HG02970 (cell line): ENCODE data around the gene ORC3.
"Not testable (repeated sequence)": the region's sequence is repeated elsewhere in the genome, so short reads cannot be mapped to it uniquely, and the experiment has no call there.

Experiments
- ATAC-seq: cut with Tn5 transposase; IDR thresholded peaks from one replicate; pipeline ENCODE4 v1.9.1; 2021; ENCODE audit warnings: mild to moderate bottlenecking, moderate library complexity, moderate number of reproducible peaks; ENCODE audit not compliant: unreplicated experiment, low FRiP score

ORC3 gene

DNA sequence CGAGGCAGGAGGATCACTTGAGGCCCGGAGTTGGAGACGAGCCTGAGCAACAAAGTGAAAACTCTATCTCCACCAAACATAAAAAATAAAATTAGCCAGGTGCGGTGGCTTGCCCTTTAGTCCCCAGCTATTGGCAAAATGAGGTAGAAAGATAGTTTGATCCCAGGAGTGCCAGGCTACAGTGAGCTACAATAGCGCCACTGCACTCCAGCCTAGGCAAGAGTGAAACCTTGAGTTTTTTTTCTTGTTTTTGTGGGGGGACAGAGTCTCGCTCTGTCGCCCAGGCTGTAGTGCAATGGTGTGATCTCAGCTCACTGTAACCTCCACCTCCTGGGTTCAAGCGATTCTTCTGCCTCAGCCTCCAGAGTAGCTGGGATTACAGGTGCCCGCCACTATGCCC lies 98.0 kb downstream of the ORC3 start:
- ATAC-seq = not testable (repeated sequence)

DNA sequence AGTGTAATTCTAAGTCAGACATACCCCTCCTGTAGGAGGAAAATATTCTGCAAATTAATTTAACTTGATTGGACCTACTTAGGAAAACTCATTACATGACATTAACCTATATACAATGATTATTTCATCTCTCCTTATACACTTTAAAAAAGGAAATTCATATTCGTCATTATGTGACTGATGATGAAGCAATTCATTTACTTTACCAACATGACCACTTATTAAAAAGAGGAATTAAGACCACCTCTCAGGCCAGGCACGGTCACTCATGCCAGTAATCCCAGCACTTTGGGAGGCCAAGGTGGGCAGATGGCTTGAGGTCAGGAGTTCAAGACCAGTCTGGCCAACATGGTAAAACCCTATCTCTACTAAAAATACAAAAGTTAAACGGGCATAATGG lies 100.5 kb downstream of the ORC3 start:
- ATAC-seq = no peak

DNA sequence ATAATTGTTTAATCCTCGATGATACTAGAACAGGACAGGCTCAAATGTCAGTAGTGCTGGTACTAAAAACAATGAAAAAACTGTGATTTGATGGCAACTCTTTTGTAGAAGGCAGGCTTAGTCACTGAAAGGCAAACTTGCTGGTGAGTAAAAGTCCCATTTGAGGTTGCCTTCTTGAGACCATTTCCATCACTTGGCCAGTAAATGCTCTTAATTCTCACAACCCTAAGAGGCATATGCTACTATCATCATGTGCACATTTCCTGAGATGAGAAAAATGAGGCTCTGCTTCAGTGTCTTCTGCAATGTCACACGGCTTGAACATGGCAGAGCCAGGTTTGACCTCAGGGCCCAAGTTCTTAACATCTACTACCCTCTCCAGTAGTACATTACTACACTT lies 102.2 kb downstream of the ORC3 start:
- no peak for ATAC-seq

DNA sequence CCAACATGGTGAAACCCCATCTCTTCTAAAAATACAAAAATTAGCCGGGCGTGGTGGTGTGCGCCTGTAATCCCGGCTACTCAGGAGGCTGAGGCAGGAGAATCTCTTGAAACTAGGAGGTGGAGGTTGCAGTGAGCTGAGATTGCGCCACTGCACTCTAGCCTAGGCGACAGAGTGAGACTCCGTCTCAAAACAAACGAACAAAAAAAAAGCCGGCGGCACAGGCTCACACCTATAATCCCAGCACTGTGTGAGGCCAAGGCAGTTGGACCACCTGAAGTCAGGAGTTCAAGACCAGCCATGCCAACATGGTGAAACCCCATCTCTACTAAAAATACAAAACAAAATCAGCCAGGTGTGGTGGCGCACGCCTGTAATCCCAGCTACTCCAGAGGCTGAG lies 106.9 kb downstream of the ORC3 start:
- ATAC-seq = not testable (repeated sequence)

- no peak for ATAC-seq
These were observed 107.9 kb downstream of the ORC3 start for GRCh38 chr6:87697581-87698546.

DNA sequence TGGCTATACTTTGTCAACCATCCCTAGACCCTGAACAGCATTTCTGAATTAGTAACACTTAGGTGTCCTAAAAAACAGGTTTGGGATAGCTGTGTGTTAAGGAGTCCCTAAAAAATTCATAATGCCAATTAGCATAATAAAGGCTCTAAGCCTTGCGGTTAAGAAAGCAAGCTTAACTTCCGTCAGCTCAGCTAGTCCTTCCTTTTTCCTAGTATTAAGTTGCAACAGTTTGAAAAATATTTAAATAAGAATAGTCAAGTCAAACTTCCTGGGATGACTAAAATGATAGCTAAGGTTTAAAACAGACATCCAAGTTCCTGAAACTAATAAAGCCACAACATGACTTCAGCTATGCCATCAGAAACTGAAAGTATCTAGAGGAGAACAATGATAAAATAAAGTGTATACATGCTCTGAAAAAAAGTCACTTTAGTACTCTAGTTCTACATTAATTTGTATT lies 108.6 kb downstream of the ORC3 start:
- no peak for ATAC-seq

GRCh38 chr6:87699576-87699975 lies 109.6 kb downstream of the ORC3 start:
- no peak for ATAC-seq

DNA sequence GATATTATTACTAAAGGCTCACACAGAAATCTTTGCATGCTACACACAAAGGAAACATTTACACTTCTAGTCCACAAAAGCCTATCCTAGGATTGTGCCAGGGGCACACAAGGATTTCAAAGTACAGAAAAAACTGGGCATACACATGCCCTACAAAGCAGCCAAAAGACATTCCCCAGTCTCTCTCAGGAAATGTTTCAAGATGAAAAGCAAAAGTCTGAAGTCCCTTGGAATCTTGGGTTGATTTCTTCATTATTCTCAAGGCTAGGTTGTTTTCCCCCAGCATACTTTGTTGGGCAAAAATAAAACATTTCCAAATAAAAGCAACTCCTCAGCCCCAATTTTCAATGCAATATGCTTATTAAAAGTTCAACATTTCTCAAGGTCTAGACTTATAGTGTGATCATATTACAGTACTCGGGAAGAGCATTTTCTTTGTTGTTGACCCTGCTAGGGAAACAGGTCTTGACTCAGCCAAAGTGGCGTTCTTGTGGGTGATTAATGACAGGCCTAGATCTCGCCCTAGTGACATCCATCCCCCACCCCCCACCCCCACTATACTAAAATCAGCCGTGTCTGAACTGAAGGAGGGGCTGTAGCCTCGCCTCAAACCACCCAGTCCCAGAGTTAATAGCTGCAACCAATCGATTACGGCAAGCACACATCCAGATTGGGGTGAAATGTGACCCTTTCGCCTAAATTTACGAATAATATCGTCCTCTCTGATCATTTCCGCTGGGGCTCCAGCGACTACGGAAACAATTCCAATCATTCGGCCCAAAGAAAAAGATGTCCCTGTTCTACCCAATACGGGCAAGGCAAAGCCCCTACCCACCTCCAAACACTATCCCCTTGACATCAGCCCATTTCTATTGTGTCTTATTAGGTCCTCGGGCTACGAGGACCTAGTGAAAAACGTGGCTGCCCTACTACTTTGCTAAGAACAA lies 110.7 kb downstream of the ORC3 start:
- no peak for ATAC-seq

DNA sequence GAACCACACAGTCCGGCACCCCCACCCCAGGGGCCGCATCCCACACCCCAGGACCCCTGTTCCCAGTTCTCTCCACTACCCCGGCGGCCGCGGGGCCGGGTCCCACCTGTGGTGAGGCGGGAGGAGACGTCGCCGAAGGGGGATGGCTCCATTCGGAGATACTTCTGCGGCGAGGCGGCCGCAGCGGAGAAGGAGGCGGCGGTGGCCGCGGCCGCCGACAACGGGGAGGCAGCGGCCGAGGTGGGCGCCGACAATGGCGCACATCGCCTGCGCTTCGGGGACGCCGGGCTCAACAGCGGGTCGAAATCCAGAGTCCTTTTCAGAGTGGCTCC lies 111.4 kb downstream of the ORC3 start:
- ATAC-seq = peak; percentile 4

- peak; percentile 69 for ATAC-seq
These were observed 112.0 kb downstream of the ORC3 start, which contains the start of gene AKIRIN2 for GRCh38 chr6:87701676-87702588. Gene AKIRIN2, minus strand, starts transcription at chr6:87702233. Its CDS starts 549 bp downstream, at chr6:87701684.

DNA sequence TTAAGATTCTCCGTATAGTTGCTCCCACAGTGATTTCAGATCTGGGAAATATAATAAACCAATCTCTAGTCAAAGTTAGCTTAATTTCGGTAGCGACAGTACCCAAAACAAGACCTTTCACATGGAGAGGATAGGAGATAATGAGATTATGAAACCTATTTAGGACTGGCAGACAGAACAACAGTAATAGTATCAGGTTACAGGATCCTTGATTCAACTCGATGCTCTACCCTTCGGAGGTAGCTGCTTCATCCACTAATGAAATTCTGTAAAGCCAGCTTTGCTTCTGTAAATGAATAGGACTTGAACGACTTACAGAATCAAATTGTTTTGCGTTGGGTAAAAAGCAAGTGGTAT lies 112.6 kb downstream of the ORC3 start:
- ATAC-seq = no peak

- ATAC-seq = not testable (repeated sequence)
These were observed 113.1 kb downstream of the ORC3 start for GRCh38 chr6:87703039-87703438.

DNA sequence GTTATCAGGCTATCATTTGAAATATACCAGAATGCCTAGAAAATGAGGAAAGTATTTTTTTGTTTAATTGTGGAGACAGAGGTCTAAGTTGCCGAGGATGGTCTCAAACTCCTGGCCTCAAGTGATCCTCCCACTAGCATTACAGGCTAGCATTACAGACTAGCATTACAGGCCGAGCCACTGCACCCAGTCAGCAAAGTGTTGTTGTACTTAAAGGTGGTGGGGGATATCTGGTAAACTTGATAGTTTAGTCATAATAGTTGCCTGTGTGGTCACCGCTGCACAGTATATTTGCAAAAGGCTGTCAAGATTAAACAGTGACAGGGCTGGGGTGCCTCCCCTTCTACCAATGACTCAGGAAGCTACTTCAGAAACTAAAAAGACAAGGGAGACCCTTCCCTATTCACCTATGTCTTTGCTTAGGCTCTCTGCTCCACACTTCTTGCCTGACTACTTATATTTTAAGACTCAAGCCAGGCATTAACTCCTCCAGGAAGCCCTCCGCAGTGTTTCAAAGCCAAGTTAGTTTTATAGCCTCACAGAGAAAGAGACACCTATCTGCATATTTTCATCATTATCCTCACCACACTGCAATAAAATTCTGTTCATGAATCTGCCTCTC lies 115.2 kb downstream of the ORC3 start:
- ATAC-seq = peak; percentile 31

GRCh38 chr6:87706187-87706966 lies 116.4 kb downstream of the ORC3 start:
- ATAC-seq = no peak

DNA sequence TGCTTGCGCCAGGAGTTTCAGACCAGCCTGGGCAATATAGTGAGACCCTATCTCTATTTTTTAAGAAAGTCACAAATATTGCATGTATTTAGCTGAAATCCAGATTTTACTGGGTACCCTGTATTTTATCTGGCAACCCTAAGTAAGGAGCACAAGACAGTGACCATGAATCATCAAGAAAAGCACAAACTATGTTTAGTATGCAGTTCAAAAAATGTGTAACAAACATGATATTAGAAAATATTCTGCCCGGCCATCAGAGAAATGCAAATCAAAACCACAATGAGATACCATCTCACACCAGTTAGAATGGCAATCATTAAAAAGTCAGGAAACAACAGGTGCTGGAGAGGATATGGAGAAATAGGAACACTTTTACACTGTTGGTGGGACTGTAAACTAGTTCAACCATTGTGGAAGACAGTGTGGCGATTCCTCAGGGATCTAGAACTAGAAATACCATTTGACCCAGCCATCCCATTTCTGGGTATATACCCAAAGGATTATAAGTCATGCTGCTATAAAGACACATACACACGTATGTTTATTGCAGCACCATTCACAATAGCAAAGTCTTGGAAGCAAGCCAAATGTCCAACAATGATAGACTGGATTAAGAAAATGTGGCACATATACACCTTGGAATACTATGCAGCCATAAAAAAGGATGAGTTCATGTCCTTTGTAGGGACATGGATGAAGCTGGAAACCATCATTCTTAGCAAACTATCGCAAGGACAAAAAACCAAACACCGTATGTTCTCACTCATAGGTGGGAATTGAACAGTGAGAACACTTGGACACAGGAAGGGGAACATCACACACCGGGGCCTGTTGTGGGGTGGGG lies 118.9 kb downstream of the ORC3 start:
- not testable (repeated sequence) for ATAC-seq

DNA sequence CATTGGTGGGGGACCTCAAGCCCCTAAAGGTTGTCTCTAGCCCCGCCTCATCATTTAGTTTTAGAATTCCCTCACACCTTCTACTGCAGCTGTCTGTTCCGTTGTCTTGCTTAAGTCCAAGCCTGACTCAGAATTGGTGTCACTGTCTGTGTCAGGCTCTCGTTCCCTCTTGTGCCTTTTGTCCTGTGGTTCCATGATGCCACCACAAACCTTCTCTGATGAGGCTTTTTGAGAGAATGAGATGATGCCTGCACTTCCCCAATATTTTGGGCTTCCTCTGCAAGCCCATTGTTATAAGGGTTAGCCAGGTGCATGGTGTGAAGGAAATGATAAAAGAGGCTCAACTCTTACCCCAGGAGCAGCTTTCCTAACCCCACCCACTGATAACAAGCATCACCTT lies 120.2 kb downstream of the ORC3 start:
- no peak for ATAC-seq

GRCh38 chr6:87712713-87713112 lies 122.8 kb downstream of the ORC3 start:
- ATAC-seq = not testable (repeated sequence)
